GM19239 (cell line): ENCODE measurements around the gene PTPRD.
"Not testable (repeated sequence)": the region's sequence is repeated elsewhere in the genome, so short reads cannot be mapped to it uniquely, and the experiment has no call there.

Experiments used
- DNase-seq: peaks from one replicate; pipeline ENCODE4 v3.0.0; 2011; ENCODE audit warnings: low spot score; ENCODE audit not compliant: insufficient read length
- FAIRE-seq: peaks from 2 replicates; lab custom pipeline; 2011; peaks lifted over from hg19 to GRCh38; lab: Jason Lieb, UNC

The PTPRD gene

DNA sequence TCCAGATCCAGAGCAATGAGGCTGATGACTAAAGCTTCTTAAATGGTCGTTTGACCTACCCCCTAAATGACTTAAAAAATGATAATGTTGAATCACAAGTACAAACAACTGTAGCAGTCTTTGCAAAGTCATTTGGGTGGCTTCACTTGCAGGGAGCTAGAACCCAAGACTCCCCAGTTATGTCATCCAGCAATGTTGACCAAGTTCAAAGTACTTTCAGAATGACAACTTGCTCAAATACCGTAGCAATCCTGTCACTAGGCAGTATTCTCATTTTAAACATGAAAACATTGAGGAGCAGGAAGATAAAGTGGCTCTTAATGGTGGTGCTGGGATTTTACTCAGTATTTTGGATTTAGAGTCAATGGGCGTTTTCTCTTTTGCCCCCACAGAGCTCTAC lies 1596.2 kb downstream of the PTPRD start:
- no peak for DNase-seq
- no peak for FAIRE-seq

DNA sequence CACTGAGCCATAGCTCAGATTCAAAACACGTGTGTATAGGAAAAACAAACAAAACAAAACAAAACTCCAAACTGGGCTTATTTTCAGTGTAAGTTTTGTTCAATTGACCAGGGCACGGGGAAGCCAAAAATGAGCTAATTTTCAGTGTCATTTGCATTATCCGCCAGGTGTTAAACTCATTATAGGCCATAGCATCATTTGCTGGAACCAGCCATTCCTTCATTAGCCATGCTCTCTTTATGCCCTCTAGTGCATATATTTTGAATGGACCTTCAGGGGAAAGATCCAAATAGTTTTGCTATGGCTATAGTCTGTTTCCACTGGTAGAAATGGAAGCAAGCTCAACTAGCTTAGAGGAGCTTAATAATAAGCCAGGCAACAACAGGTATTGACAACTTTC lies 1608.0 kb downstream of the PTPRD start:
- DNase-seq = no peak

DNA sequence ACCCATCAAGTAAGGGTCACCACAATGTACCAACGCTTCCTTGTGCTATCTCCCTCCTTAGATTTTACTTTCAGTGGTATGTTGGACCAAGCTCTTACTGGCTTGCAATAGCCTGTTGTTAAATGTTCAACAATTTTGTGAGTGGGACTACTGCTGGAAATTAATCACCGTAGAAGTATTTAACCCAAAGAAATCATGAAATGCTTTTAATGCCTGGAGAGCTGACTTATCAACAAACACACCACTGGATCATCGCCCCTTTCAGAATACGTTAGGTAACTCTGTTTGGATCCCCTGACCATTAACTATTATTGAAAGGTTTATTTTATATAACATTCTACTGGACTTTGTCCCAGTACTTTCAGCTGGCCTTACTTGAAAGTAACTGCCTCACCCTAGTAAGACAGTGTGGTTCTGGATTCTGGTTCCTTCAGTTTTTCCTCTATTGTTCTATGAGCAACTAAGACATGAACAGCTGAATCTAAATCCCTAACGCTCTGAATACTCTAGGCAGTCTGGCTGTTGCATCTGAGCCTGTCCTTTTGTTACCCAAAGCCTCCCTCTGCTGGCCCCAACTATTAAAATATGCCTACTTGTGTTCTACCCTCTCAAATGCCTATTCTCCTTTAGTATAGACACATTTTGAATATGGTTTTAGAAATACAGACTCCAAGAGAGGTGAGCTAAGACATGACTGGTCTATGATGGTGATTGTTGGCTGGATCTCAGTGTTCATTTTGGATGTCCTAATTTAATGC lies 1609.8 kb downstream of the PTPRD start:
- no peak for FAIRE-seq
- DNase-seq = no peak

More for the DNA sequence above, 1608.0 kb downstream of the PTPRD start:
- no peak for FAIRE-seq

DNA sequence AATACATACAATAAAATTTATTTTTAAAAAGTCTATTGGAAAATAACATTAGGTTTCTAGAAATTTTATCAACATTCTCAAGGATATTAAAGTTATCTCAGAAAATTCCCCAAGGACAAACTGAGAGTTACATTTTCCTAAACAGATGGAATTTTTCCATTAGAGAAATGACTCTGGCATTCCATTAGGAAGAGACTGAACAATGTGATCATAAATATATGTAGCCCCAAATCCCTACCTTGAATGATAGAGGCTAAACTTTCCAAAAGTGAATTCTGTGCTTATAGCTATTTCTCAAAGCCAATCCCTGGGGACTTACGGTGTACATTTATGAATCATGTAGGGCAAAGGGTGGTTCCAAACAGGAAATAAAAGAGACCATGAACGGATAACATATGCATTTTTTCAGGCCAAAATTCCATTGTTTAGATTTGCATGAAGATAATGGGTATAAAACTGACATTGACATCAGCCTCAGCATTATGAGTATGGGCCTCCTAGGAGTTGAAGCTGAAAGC lies 1632.2 kb downstream of the PTPRD start:
- DNase-seq (no peak), FAIRE-seq (no peak)

DNA sequence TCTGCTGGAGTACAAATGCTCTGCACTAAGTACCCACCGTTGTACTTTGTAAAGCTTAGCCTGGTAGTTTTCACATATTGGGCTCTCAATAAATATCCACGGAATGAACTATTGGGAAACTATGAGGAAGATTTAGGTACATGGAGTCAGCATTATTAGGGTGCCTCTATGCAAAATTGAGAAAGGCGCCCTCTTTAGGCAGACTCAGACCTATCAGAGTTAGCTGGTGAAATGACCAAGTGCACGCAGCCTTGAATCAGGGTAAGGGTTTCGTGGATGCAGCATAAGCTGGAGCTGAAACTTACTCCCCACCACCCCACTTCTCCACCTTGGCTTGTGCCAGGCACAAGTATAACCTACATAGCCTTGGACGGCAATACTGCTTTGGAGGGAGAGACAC lies 1634.5 kb downstream of the PTPRD start:
- no peak for DNase-seq
- FAIRE-seq = no peak

DNA sequence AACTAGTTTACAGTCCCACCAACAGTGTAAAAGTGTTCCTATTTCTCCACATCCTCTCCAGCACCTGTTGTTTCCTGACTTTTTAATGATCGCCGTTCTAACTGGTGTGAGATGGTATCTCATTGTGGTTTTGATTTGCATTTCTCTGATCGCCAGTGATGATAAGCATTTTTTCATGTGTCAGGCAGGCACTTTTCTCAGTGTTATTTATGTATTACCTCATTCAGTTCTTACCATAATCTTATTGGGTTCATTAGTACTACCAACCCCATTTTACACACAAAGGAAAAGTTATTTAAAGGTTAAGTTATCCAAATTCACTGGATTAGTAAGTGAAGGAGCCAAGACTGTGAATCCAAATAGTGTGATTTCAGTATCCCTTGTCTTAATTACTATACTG lies 1644.5 kb downstream of the PTPRD start:
- DNase-seq, FAIRE-seq: not testable (repeated sequence)

DNA sequence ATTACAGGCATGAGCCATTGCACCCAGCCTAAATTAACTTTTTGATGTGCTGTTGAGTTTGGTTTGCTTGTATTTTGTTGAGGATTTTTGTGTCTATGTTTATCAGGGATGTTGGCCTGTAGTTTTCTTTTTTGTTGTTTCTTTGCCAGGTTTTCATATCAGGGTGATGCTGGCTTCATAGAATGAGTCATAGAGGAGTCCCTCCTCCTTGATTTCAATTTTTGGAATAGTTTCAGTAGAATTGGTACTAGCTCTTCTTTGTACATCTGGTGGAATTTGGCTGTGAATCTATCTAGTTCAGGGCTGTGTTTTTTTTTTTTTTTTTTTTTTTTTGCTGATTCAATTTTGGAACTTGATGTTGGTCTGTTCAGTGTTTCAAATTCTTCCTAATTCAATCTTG lies 1648.9 kb downstream of the PTPRD start:
- no peak for FAIRE-seq

DNA sequence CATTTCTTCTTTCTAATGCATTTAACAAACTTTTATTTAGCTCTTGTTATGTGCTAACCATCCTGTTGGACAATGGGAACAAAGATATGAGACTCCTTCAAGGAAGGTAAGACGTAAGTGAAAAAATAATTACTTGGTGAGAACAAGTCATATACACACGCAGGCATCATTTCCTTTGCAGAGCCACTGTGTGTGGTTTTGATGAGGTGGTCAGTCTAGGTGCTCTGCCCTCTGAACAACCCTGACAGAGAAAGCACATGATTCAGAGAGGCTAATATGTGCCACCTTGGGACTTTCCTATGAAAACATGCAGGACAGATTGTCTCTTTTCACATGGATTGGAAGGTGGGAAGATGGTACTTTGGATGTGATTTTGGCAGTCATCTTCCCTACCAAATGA lies 1650.7 kb downstream of the PTPRD start:
- FAIRE-seq (no peak), DNase-seq (no peak)

More for the DNA sequence above, 1648.9 kb downstream of the PTPRD start:
- DNase-seq = no peak

DNA sequence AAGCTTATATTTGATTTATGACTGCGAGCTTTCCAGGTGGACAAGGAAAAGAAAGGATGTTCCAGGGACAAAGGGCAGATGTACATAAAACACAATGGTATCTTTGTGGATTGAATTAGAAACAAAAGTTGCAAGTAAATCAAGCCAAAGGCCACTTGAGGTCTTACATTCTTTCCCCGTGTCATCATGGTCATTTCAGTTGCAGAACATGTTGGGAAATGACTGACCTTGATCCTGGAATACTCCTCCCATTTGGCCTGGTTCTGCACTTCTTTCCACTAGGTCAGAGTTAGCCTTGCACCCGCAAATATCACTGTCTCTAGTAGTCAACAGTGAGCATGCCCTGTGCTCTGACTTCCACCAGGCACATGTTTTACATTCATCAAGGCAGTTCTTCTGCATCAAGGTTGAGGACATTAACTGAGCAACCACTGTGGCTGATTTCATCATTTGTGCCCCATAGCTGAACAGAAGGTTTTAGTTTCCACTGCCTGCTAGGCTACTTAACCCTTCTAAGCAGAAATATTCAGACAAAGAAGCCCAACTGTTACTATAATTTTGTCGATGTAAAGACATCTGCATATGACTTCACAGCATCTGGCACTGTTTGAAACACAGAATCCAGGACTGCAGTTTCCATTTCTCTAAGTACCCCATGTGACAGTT lies 1651.5 kb downstream of the PTPRD start:
- FAIRE-seq (no peak), DNase-seq (no peak)

- FAIRE-seq = no peak
- no peak for DNase-seq
These were observed 1652.5 kb downstream of the PTPRD start for GRCh38 chr9:8960254-8960653.

DNA sequence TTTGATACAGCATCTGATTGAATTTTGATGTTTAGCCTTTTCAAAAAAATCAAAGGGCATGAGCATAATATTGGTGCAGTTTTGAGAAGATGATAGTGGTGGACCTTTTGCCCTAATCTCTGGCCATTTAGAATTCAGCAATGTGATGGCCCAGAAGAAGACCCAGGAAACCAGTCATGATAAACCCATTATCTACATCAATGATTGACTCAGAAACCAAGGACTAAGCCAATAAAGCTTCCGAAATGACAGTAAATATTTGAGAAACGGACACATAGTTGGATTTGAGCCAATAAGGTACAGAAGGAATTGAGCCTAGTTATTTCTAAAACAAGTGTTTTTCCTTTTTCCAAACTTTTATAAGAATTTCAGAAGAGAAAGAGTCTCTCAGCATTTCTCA lies 1654.4 kb downstream of the PTPRD start:
- FAIRE-seq (no peak), DNase-seq (no peak)

DNA sequence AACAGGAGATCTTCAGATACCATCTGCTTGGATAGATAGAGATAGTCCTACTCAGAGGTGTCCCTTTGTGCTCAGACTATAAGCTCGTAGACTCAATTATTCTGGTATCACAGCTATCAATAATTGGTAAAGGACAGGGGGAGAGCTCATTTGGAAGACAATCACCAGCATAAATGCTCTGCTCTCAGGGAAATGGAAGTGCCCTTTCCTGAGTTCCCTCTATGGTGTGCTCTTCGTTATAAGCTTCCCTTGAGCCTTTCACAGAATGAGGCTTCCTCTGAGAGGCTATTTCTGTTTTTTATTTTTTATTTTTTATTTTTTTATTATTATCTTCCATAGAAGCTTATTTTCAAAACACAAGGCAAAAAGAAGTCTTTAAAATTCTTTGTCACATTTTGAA lies 1657.5 kb downstream of the PTPRD start:
- no peak for FAIRE-seq
- DNase-seq = no peak

GRCh38 chr9:8946461-8946860 lies 1666.3 kb downstream of the PTPRD start:
- DNase-seq (no peak), FAIRE-seq (no peak)

GRCh38 chr9:8943392-8943791 lies 1669.4 kb downstream of the PTPRD start:
- FAIRE-seq (no peak), DNase-seq (no peak)

DNA sequence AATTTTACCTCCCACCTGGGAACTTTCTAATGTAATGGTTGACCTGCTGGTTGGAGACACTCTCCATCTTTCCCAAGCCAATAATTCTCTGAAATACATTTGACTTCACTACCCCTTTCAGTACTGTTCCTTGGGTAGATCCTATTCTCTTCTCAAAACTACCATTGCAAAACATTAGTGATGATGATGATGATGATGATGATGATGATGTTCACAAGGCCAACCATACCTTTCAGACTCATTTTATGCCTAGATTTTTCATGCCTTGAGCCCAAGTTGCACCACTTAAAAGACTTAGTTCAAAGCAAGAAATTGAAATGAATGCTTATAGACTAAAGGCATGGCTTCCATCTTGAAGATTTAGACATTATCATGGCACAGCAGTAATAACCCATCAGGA lies 1672.2 kb downstream of the PTPRD start:
- FAIRE-seq (no peak), DNase-seq (no peak)

DNA sequence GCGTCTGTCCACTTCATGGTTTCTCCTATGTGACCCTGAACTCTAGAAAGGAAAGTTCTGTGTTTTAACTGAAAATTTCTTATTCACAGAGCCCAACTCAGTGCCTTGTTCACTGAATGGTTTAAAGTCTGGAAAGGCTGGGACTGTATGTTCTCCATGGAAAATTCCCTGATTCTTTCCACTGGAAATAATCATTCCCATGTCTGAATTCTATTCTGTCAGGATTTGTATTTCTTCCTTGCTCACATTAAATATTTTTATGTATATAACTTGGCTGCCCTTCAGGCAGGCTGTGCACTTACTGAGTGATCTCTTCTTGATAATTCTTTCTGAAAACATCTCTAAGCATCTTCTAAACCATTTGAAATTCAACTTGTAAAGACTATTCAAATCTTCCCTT lies 1686.3 kb downstream of the PTPRD start:
- FAIRE-seq (no peak), DNase-seq (no peak)

DNA sequence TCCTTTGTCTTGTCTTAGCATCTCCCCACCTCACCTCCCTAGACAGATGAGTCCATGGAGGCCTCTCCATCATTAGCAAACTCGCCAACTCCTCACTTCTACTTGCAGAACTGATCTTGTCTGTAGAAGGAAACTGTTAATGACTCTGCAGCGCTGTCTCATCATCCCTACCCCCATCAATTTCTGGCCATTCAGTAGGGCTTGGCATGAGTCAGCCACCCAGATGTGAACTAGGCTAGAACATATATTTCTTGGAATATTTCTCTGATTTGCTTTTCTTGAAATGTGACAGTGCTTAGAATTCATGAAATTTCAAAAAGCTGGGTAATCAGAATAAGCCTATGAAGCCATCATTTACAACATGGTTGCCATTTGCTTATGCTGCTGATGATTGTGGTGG lies 1688.2 kb downstream of the PTPRD start:
- FAIRE-seq (no peak), DNase-seq (no peak)

- FAIRE-seq, DNase-seq: not testable (repeated sequence)
These were observed 1692.2 kb downstream of the PTPRD start for GRCh38 chr9:8920478-8921183.

GRCh38 chr9:8917956-8918739 lies 1694.7 kb downstream of the PTPRD start:
- no peak for DNase-seq

DNA sequence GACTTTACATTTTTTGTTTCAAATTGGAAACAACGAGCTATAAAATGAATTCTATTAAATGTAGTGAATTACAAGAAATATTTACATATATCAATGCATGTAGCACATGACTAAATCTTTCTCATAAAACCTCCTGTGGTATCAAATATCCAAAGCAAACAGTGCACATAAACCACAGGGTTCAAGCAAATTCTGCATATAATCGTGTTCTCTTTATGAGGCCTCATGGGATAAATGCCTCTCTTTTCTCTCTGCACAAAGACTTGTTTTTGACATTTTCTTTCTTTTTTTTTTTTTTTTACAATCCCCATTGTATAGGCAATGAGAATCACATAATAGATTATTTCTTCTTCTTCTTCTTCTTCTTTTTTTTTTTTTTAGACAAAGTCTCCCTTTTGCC lies 1696.0 kb downstream of the PTPRD start:
- no peak for DNase-seq
- no peak for FAIRE-seq

More at GRCh38 chr9:8917956-8918739, 1694.7 kb downstream of the PTPRD start:
- no peak for FAIRE-seq
